Osteocyte (in vitro differentiated cells): ENCODE data around the gene NEUROD2. TPM values are rescaled to one million over a fixed set of nuclear protein-coding genes. Genes with fewer than 3 reads are reported as not detected.
A peak's percentile ranks its signal among the peaks of the same experiment; 100 is the strongest.

Experiments used
- DNase-seq: peaks from one replicate; pipeline ENCODE4 v3.0.0; 2021; ENCODE audit warnings: mixed read lengths; ENCODE audit not compliant: unreplicated experiment; ENCODE audit errors: extremely low spot score
- H3K27ac Mint-ChIP-seq: one replicate; pipeline ENCODE4 v1.8.0; 2021; ENCODE audit warnings: mild to moderate bottlenecking, mixed read lengths; ENCODE audit not compliant: unreplicated experiment
- H3K27me3 Mint-ChIP-seq: one replicate; pipeline ENCODE4 v1.8.0; 2021; ENCODE audit warnings: mixed read lengths; ENCODE audit not compliant: unreplicated experiment
- H3K36me3 Mint-ChIP-seq: one replicate; pipeline ENCODE4 v1.8.0; 2021; ENCODE audit warnings: mixed read lengths; ENCODE audit not compliant: unreplicated experiment
- H3K4me1 Mint-ChIP-seq: one replicate; pipeline ENCODE4 v1.8.0; 2021; ENCODE audit warnings: mixed read lengths; ENCODE audit not compliant: unreplicated experiment
- H3K4me3 Mint-ChIP-seq: one replicate; pipeline ENCODE4 v1.8.0; 2021; ENCODE audit warnings: mild to moderate bottlenecking, moderate library complexity, mixed read lengths; ENCODE audit not compliant: unreplicated experiment
- H3K9me3 Mint-ChIP-seq: one replicate; pipeline ENCODE4 v1.8.0; 2021; ENCODE audit warnings: mixed read lengths; ENCODE audit not compliant: unreplicated experiment
- CTCF ChIP-seq: fragments of 200-600 bp; sonication (generic); IDR thresholded peaks from 2 replicates; pipeline ENCODE4 v1.5.0; 2021; ENCODE audit warnings: antibody characterized with exemption, mild to moderate bottlenecking, moderate library complexity
- total RNA-seq: library from RNA; stranded (reverse); gene quantifications from 2 replicates; pipeline ENCODE4 v1.2.1, GENCODE V29; 2021

Gene NEUROD2
- total RNA-seq, 1 donor from 2014 or later = not detected

GRCh38 chr17:39581071-39581758 is 26.5 kb downstream of the NEUROD2 start:
- H3K4me3 Mint-ChIP-seq = no peak overlapping the region
- H3K36me3 Mint-ChIP-seq = no peaks in the 10 kb centered on the region
- DNase-seq = no peak
- H3K27ac Mint-ChIP-seq = no peak overlapping the region
- no peak for TF ChIP-seq CTCF
- peaks cover 43% of the 10 kb centered on the region for H3K27me3 Mint-ChIP-seq
- no peaks in the 10 kb centered on the region for H3K4me1 Mint-ChIP-seq
- H3K9me3 Mint-ChIP-seq = no peaks in the 10 kb centered on the region

GRCh38 chr17:39580082-39580468 is 27.6 kb downstream of the NEUROD2 start:
- Mint-ChIP-seq H3K4me1 (no peaks in the 10 kb centered on the region), H3K4me3 (no peak overlapping the region)

GRCh38 chr17:39579318-39580081 is 28.2 kb downstream of the NEUROD2 start:
- Mint-ChIP-seq H3K36me3 (no peaks in the 10 kb centered on the region), H3K27ac (no peak overlapping the region), H3K27me3 (peaks cover 40% of the 10 kb centered on the region), H3K4me3 (no peak overlapping the region), H3K4me1 (no peaks in the 10 kb centered on the region), H3K9me3 (no peaks in the 10 kb centered on the region)
- no peak for DNase-seq
- TF ChIP-seq CTCF = no peak

More at GRCh38 chr17:39580082-39580468, 27.6 kb downstream of the NEUROD2 start:
- TF ChIP-seq CTCF = no peak
- no peak for DNase-seq
- no peaks in the 10 kb centered on the region for H3K9me3 Mint-ChIP-seq
- H3K27me3 Mint-ChIP-seq = peaks cover 43% of the 10 kb centered on the region
- H3K36me3 Mint-ChIP-seq = no peaks in the 10 kb centered on the region
- H3K27ac Mint-ChIP-seq = no peak overlapping the region

- no peak for DNase-seq
- no peaks in the 10 kb centered on the region for H3K36me3 Mint-ChIP-seq
- no peak for TF ChIP-seq CTCF
- H3K27me3 Mint-ChIP-seq = peaks cover 31% of the 10 kb centered on the region
- H3K9me3 Mint-ChIP-seq = no peaks in the 10 kb centered on the region
- no peak overlapping the region for H3K27ac Mint-ChIP-seq
- H3K4me3 Mint-ChIP-seq = no peak overlapping the region
- H3K4me1 Mint-ChIP-seq = peaks cover 5% of the 10 kb centered on the region
These were observed 29.4 kb downstream of the NEUROD2 start for GRCh38 chr17:39578272-39578671.

GRCh38 chr17:39576187-39576586 is 31.5 kb downstream of the NEUROD2 start:
- peaks cover 21% of the 10 kb centered on the region for H3K27me3 Mint-ChIP-seq

More at GRCh38 chr17:39576187-39576586, 31.5 kb downstream of the NEUROD2 start:
- DNase-seq = no peak
- TF ChIP-seq CTCF = peak; percentile 63
- no peak overlapping the region for H3K4me3 Mint-ChIP-seq
- peaks cover 9% of the 10 kb centered on the region for H3K4me1 Mint-ChIP-seq
- H3K36me3 Mint-ChIP-seq = peaks cover 6% of the 10 kb centered on the region
- H3K9me3 Mint-ChIP-seq = peaks cover 5% of the 10 kb centered on the region
- no peak overlapping the region for H3K27ac Mint-ChIP-seq
